ENCODE data around the gene KRT6C.

DNA sequence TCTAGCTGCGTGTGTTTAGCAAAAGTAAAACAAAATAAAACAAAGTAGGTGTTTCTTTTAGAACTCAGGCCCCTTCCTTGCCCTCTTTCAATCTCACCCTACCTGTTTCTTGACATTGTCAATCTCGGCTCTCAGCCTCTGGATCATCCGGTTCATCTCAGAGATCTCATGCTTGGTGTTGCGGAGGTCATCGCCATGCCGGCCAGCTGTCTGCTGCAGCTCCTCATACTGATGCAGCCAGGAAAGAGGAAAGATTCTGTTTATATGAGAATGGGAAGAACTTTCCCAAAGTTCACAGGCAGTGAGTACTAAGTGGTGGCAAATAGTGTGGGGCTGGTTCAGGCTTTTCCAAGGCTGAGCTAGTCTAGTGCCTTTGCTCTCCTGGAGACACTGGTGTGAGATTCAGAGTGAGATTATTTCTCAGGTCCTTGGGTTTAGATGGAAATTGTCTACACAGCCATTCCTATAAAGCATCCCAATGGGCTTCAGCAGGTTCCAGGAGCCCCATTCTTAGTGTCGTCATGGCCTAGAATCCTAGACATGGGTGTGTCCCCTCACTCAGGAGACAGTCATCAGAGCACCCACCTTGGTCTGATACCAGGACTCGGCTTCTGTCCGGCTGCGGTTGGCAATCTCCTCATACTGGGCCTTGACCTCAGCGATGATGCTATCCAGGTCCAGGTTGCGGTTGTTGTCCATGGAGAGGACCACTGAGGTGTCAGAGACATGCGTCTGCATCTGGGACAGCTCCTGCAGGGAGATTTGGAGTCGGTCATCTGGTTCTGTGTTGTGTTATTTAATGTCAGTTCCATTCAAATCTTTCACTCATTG is 43.6 kb upstream of the KRT6C start:
- TF ChIP-seq FOXK2 (IDR thresholded peaks at IDR 0.05) (no peak), FOXM1 (IDR thresholded peaks at IDR 0.05; ENCODE audit: borderline replicate concordance) (no peak), L3MBTL2 (conservative IDR thresholded peaks at IDR 0.05) (no peak), ZNF384 (IDR thresholded peaks at IDR 0.05) (no peak), ELF4 (IDR thresholded peaks at IDR 0.05) (no peak), HDGF (IDR thresholded peaks at IDR 0.05; ENCODE audit: borderline replicate concordance) (no peak), ARNT (IDR thresholded peaks at IDR 0.05) (no peak), BHLHE40 (IDR thresholded peaks at IDR 0.05; ENCODE audit: borderline replicate concordance) (no peak), SP1 (IDR thresholded peaks at IDR 0.05) (no peak), CTBP1 (IDR thresholded peaks at IDR 0.05; ENCODE audit: borderline replicate concordance) (no peak), SUZ12 (IDR thresholded peaks at IDR 0.05) (no peak)
